ENCODE data around the gene UMODL1. TPM values are rescaled to one million over a fixed set of nuclear protein-coding genes. Genes with fewer than 3 reads are reported as not detected.

UMODL1 gene
- total and polyA plus RNA-seq, 10 donors, result 0.02 to 0.85 (median 0.09) TPM; not detected in 3

GRCh38 chr21:42059721-42060120 is 11.4 kb upstream of the UMODL1 start:
- TF ChIP-seq POLR2AphosphoS5 (IDR thresholded peaks at IDR 0.05), result no peak
- TF ChIP-seq POLR2A (IDR thresholded peaks at IDR 0.05), result no peak
- no peak for TF ChIP-seq CTCF (IDR thresholded peaks at IDR 0.05 in 8 of 11, conservative IDR thresholded peaks at IDR 0.05 in 3 of 11)
- Histone ChIP-seq H3K4me3 (no peak overlapping the region), H3K27ac (no peak overlapping the region), H3K27me3 (replicated peaks in 1 of 7) (no peaks in the 10 kb centered on the region), H3K4me1 (peaks cover 19 to 75% (median 52%) of the 10 kb centered on the region in 6 donors), H3K9me3 (no peaks in the 10 kb centered on the region), H3K36me3 (no peaks in the 10 kb centered on the region)
- WGBS, 5 donors, result 71 to 88% (median 82%) methylated on average over 9 to 10 of the region's 10 CpGs
- peak; percentile 72 for DNase-seq
- intact Hi-C loops (cut with DNase I; ENCODE audit: low total_unique reads), result no loop called here

DNA sequence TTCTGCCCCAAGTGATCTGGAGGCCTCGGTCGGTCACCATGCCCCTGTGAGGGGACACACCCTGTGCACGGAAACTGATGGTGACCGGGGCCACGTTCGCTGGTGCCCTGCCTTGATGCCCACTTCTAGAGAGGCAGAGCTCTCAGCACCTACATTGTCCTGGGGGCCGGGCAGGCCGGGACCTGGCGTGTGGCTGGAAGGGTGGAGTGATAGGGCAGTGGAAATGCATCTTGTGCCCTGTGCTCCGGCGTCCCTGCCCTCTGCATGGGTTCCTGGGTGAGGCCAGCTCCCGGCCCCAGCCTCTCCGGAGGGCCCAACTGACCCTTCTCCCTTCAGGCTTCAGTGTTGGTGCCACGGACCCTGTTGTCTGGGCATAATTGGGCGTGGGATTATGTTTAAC is 11.0 kb upstream of the UMODL1 start:
- Histone ChIP-seq H3K4me3 (no peak overlapping the region), H3K9me3 (no peaks in the 10 kb centered on the region), H3K27ac (no peak overlapping the region), H3K4me1 (peaks cover 19 to 80% (median 56%) of the 10 kb centered on the region in 6 donors), H3K27me3 (replicated peaks in 1 of 7) (no peaks in the 10 kb centered on the region), H3K36me3 (no peaks in the 10 kb centered on the region)
- DNase-seq, result peak; percentile 77
- intact Hi-C loops (cut with DNase I; ENCODE audit: low total_unique reads), result no loop called here
- 89 to 98% (median 94%) methylated on average over 12 to 15 of the region's 15 CpGs for WGBS, 5 donors
- TF ChIP-seq POLR2AphosphoS5 (IDR thresholded peaks at IDR 0.05) (no peak), CTCF (IDR thresholded peaks at IDR 0.05 in 8 of 11, conservative IDR thresholded peaks at IDR 0.05 in 3 of 11) (no peak), POLR2A (IDR thresholded peaks at IDR 0.05) (no peak)

DNA sequence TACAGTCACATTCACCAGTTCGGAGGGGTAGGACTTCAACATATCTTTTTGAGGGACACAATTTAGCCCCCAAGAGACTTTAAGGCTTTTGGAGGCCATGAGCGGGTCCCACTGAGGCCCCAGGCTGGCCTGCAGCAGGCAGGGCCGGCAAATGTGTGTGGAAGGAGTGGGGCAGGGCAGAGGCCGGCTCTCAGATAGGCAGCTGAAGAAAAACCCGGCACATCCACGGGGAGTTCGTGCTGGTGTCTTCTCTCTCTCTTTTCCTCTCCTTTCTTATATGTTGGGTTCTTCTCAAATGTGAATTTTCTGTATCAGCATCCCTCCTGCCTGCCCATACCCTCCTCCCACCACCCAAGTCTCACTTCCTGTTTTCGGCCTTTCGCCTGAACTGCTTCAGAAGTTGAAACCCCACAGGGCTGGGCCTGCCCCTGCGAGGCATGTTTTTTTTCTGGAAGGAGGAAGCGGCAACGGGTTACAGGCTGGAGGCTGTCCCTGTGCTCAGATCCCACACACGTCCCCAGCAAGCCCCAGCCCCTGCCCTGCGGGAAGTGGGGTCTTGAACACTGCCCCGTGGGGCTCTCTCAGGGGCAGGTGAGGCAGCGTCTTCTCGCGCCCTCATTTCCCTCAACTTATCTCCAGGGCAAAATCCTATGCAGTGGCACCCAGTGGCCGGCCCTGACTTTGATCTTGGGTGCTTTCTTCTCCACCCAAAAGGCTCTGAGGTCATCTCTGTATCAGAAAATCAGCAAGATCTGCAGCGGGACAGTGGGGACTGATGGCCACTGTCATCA is 9.7 kb upstream of the UMODL1 start:
- DNase-seq, result peak; percentile 90
- WGBS, 5 donors, result 32 to 47% (median 40%) methylated on average over 19 to 20 of the region's 20 CpGs
- TF ChIP-seq CTCF (IDR thresholded peaks at IDR 0.05 in 8 of 11, conservative IDR thresholded peaks at IDR 0.05 in 3 of 11) (no peak), POLR2A (IDR thresholded peaks at IDR 0.05) (no peak), POLR2AphosphoS5 (IDR thresholded peaks at IDR 0.05) (peak; percentile 52 to 64 (median 63))

GRCh38 chr21:42061986-42062235 is 9.2 kb upstream of the UMODL1 start:
- H3K4me1 ChIP-seq, result peaks cover 19 to 96% (median 58%) of the 10 kb centered on the region in 6 donors
- H3K9me3 ChIP-seq, result no peaks in the 10 kb centered on the region
- no peak for TF ChIP-seq POLR2AphosphoS5 (IDR thresholded peaks at IDR 0.05)
- no peak for TF ChIP-seq POLR2A (IDR thresholded peaks at IDR 0.05)
- no peak for TF ChIP-seq CTCF (IDR thresholded peaks at IDR 0.05 in 8 of 11, conservative IDR thresholded peaks at IDR 0.05 in 3 of 11)
- WGBS, 5 donors, result 40 to 61% (median 46%) methylated on average over 6 of the region's 6 CpGs
- intact Hi-C loops (cut with DNase I; ENCODE audit: low total_unique reads), result no loop called here
- peak overlapping the region; percentile 70 to 92 (median 82) for H3K27ac ChIP-seq
- H3K27me3 ChIP-seq (replicated peaks in 1 of 7), result no peaks in the 10 kb centered on the region
- peak overlapping the region in 1 of 8 donors; percentile 66 for H3K4me3 ChIP-seq
- H3K36me3 ChIP-seq, result no peaks in the 10 kb centered on the region
- peak; percentile 80 for DNase-seq

More for the DNA sequence above, 9.7 kb upstream of the UMODL1 start:
- H3K9me3 ChIP-seq, result no peaks in the 10 kb centered on the region
- peaks cover 19 to 92% (median 59%) of the 10 kb centered on the region in 6 donors for H3K4me1 ChIP-seq
- peak overlapping the region; percentile 70 to 92 (median 82) for H3K27ac ChIP-seq
- H3K36me3 ChIP-seq, result no peaks in the 10 kb centered on the region
- peak overlapping the region in 1 of 8 donors; percentile 66 for H3K4me3 ChIP-seq
- no peaks in the 10 kb centered on the region for H3K27me3 ChIP-seq (replicated peaks in 1 of 7)
- intact Hi-C loops (cut with DNase I; ENCODE audit: low total_unique reads), result no loop called here
